Tibial artery (tissue), 4 donors: Measurements from ENCODE around the gene SERPINF2.
"Not testable (repeated sequence)": the region's sequence is repeated elsewhere in the genome, so short reads cannot be mapped to it uniquely, and the experiment has no call there.

Experiments used
- DNase-seq, 2 donors: peaks; one replicate each; pipeline ENCODE4 v3.0.0-alpha.2; 2019
- H3K27ac ChIP-seq, 2 donors: fragments of 200-600 bp; sonication (generic) in 1 of 2; 1 replicate in 1 of 2; 2 replicates in 1 of 2; pipeline ENCODE4 v1.5.1; 2018 to 2019; ENCODE audit warnings: mild to moderate bottlenecking in 1 of 2
- H3K27me3 ChIP-seq, 2 donors: fragments of 200-600 bp; sonication (generic) in 1 of 2; one replicate each; pipeline versions ENCODE4 v1.5.1 to v1.6.0; 2016 to 2019
- H3K36me3 ChIP-seq, 3 donors: fragments of 200-600 bp; sonication (generic) in 2 of 3; one replicate each; pipeline ENCODE4 v1.5.1; 2016 to 2019; ENCODE audit warnings: mild to moderate bottlenecking in 2 of 3
- H3K4me1 ChIP-seq, 4 donors: fragments of 200-600 bp; sonication (generic) in 2 of 4; 1 replicate in 3 of 4; 2 replicates in 1 of 4; pipeline ENCODE4 v1.5.1; 2016 to 2019
- H3K4me3 ChIP-seq, 2 donors: fragments of 200-600 bp; sonication (generic) in 1 of 2; 1 replicate in 1 of 2; 2 replicates in 1 of 2; pipeline ENCODE4 v1.5.1; 2018 to 2019; ENCODE audit warnings: mild to moderate bottlenecking in 2 of 2
- H3K9me3 ChIP-seq, 3 donors: fragments of 200-600 bp; sonication (generic) in 1 of 3; one replicate each; pipeline ENCODE4 v1.5.1; 2016 to 2019
- intact Hi-C: fragments of 100-400 bp; cut with DNase I; formaldehyde crosslinking; loops from one replicate; pipeline ENCODE4 v1.15.0; 2023; ENCODE audit warnings: low total_unique reads
- TF ChIP-seq, protein P1 (sequence below), 2 experiments: fragments of 200-600 bp in 1 of 2; fragments of 450-650 bp in 1 of 2; IDR thresholded peaks; one replicate each; pipeline ENCODE4 v1.5.1; 2017 to 2019; ENCODE audit warnings: antibody characterized with exemption in 2 of 2, mild to moderate bottlenecking in 1 of 2, moderate library complexity in 1 of 2

Gene SERPINF2

DNA sequence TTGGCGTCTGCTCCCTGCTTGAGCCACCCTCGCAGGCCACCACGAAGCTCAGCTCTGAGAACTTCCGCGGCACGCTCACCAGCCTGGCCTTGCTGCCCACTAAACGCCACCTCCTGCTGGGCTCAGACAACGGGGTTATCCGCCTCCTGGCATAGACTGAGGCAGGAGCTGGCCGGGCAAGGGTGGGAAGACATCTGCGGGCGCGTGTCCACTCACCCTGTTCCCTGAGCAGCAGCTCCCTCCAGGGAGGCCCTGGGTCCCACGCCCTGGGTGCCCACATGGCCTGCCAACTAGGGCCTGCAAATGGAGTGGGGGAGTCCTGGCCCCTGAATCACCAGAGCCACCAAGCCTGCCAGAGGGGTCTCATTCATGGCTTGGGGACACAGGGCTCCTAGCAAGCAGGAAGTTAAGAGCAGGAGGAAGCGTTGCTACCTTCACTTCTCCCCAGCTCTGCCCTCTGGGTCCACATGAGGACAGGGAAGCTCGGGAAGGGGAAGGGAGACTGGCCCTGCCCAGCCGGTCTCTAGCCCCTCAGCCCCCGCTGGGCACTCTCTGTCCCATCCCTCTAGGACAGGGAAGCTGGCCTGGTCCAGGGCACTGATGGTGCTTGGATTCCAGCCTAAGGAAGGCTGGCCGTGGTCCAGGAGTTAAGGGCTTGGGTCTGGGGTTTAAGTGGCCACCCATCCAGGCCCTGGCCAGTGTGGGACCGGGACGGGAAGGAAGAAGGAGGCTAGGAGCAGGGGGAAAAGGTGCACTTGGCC is 5.0 kb upstream of the SERPINF2 start:
- Histone ChIP-seq H3K36me3 (peaks cover 19 to 58% (median 44%) of the 10 kb centered on the region in 3 donors), H3K27me3 (no peaks in the 10 kb centered on the region), H3K4me1 (peaks cover 0 to 8% (median 4%) of the 10 kb centered on the region in 4 donors), H3K27ac (no peak overlapping the region), H3K4me3 (no peak overlapping the region), H3K9me3 (no peaks in the 10 kb centered on the region)
- TF ChIP-seq, protein P1, sequence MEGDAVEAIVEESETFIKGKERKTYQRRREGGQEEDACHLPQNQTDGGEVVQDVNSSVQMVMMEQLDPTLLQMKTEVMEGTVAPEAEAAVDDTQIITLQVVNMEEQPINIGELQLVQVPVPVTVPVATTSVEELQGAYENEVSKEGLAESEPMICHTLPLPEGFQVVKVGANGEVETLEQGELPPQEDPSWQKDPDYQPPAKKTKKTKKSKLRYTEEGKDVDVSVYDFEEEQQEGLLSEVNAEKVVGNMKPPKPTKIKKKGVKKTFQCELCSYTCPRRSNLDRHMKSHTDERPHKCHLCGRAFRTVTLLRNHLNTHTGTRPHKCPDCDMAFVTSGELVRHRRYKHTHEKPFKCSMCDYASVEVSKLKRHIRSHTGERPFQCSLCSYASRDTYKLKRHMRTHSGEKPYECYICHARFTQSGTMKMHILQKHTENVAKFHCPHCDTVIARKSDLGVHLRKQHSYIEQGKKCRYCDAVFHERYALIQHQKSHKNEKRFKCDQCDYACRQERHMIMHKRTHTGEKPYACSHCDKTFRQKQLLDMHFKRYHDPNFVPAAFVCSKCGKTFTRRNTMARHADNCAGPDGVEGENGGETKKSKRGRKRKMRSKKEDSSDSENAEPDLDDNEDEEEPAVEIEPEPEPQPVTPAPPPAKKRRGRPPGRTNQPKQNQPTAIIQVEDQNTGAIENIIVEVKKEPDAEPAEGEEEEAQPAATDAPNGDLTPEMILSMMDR (IDR thresholded peaks at IDR 0.05), result no peak
- intact Hi-C loops, result no loop called here
- DNase-seq, result no peak

DNA sequence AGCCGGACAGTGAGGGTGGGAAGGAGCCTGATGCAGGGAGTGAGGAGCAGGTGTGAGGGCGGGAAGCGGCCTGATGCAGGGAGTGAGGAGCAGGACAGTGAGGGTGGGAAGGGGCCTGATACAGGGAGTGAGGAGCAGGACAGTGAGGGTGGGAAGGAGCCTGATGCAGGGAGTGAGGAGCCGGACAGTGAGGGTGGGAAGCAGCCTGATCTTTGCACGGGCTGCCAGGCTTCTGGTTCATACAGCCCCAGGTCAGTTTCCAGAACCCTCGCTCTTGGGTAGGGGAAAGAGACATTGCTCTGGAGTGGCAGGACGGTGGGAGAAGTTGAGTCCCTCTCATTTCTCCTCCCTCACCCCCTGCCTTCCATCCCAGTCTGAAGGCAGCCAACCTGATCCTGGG is 772 bp upstream of the SERPINF2 start:
- H3K4me1 ChIP-seq, DNase-seq, H3K27ac ChIP-seq, intact Hi-C loops, H3K4me3 ChIP-seq, H3K9me3 ChIP-seq, H3K27me3 ChIP-seq: not testable (repeated sequence)
- peaks cover 8 to 16% (median 8%) of the 10 kb centered on the region in 3 donors for H3K36me3 ChIP-seq

DNA sequence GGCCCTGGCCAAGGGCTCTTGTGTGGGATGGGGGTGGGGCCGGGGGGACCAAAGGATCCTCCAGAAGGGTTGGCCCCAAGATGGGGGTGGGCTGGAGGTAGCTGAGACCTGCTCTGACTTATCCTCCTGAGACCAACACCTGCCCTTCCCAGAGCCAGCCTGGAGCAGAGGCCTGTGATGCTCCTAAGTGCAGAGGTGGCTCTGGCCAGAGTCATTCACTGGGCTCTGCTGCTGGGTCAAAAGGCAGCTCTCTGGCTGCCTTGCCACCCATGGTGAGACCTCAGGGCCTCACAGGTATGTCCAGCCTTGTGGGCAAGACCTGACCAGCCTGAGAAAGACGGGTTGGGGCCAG is 393 bp downstream of the SERPINF2 start:
- no peak overlapping the region for H3K4me3 ChIP-seq
- H3K36me3 ChIP-seq, result peaks cover 0 to 5% (median 0%) of the 10 kb centered on the region in 3 donors
- H3K27ac ChIP-seq, result no peak overlapping the region
- TF ChIP-seq, protein P1 (IDR thresholded peaks at IDR 0.05), result no peak
- no peaks in the 10 kb centered on the region for H3K9me3 ChIP-seq
- no peak for DNase-seq
- intact Hi-C loops, result no loop called here
- H3K4me1 ChIP-seq, result no peaks in the 10 kb centered on the region
- no peaks in the 10 kb centered on the region for H3K27me3 ChIP-seq

DNA sequence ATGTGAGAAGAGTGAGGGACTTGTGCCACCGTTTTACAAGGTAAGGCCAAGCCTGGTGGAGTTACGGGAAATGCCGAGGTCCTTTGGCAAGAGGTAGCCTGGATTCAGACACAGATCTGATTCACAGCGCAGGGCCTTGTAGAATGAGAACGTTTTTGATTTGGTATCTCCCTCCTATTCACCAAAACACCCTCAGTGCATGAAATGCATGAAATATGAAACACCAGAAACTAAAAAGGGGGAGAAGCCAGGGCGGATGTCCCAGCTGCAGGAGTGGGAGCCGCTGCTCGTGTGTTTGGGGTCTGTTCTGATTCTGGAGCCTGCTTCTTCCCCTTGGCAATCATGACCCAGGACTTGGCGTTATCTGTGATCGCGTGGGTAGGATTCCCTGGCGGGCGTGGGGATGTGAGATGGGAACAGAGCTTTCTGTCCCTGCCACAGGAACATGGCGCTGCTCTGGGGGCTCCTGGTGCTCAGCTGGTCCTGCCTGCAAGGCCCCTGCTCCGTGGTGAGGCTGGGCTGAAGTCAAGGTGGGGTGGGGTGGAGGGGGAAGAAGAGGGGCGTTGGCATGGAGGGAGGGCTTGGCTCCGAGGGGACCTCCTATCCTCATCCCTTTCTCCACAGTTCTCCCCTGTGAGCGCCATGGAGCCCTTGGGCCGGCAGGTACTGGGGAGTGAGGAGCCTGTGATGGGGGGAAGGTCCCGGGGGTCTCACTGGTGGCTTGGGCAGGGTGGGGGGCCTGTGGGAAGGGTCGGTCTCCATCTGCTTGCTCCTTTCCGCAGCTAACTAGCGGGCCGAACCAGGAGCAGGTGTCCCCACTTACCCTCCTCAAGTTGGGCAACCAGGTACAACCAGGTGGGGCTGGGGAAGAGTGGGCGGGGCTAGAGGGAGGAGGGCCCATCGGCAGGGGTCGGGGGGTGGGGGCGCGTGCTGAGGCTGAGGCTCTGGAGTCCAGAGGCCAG is 2.2 kb downstream of the SERPINF2 start:
- H3K27me3 ChIP-seq, result no peaks in the 10 kb centered on the region
- H3K36me3 ChIP-seq, result no peaks in the 10 kb centered on the region
- no peak overlapping the region for H3K4me3 ChIP-seq
- TF ChIP-seq, protein P1 (IDR thresholded peaks at IDR 0.05), result no peak
- H3K27ac ChIP-seq, result no peak overlapping the region
- no peaks in the 10 kb centered on the region for H3K9me3 ChIP-seq
- intact Hi-C loops, result no loop called here
- no peaks in the 10 kb centered on the region for H3K4me1 ChIP-seq
- no peak for DNase-seq

DNA sequence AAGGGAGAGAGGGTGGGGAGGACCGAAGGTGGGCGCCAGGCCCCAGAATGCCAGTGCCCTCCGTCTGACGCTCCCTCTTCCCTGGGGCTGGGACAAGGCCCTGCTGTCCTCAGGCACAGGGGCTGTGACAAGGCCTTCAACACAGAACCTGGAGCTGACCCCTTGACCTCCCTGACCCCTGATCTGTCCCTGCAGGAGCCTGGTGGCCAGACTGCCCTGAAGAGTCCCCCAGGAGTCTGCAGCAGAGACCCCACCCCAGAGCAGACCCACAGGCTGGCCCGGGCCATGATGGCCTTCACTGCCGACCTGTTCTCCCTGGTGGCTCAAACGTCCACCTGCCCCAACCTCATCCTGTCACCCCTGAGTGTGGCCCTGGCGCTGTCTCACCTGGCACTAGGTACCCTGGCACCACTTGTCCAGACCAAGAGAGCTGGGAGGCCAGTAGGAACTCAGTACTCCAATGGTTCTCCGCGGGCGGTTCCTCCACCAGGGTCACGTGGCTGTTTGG is 2.9 kb downstream of the SERPINF2 start:
- H3K4me1 ChIP-seq, result no peaks in the 10 kb centered on the region
- H3K27ac ChIP-seq, result no peak overlapping the region
- no peak for DNase-seq

More for the DNA sequence above, 2.9 kb downstream of the SERPINF2 start:
- TF ChIP-seq, protein P1 (IDR thresholded peaks at IDR 0.05), result no peak
- Histone ChIP-seq H3K36me3 (no peaks in the 10 kb centered on the region), H3K27me3 (no peaks in the 10 kb centered on the region), H3K9me3 (no peaks in the 10 kb centered on the region), H3K4me3 (no peak overlapping the region)
- intact Hi-C loops, result no loop called here
